COR-L47 (cell line): ENCODE data around the gene LRSAM1.

Experiments
- DNase-seq: peaks from one replicate; lab custom pipeline; 2025; lab: John Stamatoyannopoulos, UW

The LRSAM1 gene

GRCh38 chr9:127497656-127498290 is 46.5 kb downstream of the LRSAM1 start:
- no peak for DNase-seq

- no peak for DNase-seq
Measured at GRCh38 chr9:127498298-127498697, 47.0 kb downstream of the LRSAM1 start.

- DNase-seq: no peak
Measured at GRCh38 chr9:127500399-127500798, 49.1 kb downstream of the LRSAM1 start.

GRCh38 chr9:127500862-127501261 is 49.6 kb downstream of the LRSAM1 start:
- no peak for DNase-seq

- no peak for DNase-seq
Measured at GRCh38 chr9:127501821-127502343, 50.6 kb downstream of the LRSAM1 start.

GRCh38 chr9:127502706-127503378 is 51.5 kb downstream of the LRSAM1 start:
- DNase-seq: no peak

- no peak for DNase-seq
Measured at GRCh38 chr9:127503379-127503921, 52.1 kb downstream of the LRSAM1 start.

- DNase-seq: peak; percentile 78
Measured at GRCh38 chr9:127503947-127504886, 52.9 kb downstream of the LRSAM1 start.

- no peak for DNase-seq
Measured at GRCh38 chr9:127504887-127505251, 53.6 kb downstream of the LRSAM1 start.

GRCh38 chr9:127505396-127506116 is 54.2 kb downstream of the LRSAM1 start:
- DNase-seq: peak; percentile 13

GRCh38 chr9:127506117-127506813 is 55.0 kb downstream of the LRSAM1 start:
- no peak for DNase-seq

GRCh38 chr9:127506814-127507750 is 55.8 kb downstream of the LRSAM1 start:
- no peak for DNase-seq

GRCh38 chr9:127507751-127508648 is 56.7 kb downstream of the LRSAM1 start:
- no peak for DNase-seq

- DNase-seq: no peak
Measured at GRCh38 chr9:127508901-127509260, 57.6 kb downstream of the LRSAM1 start.

- no peak for DNase-seq
Measured at GRCh38 chr9:127509261-127509954, 58.1 kb downstream of the LRSAM1 start.

- DNase-seq: no peak
Measured at GRCh38 chr9:127509955-127510299, 58.6 kb downstream of the LRSAM1 start.

GRCh38 chr9:127514468-127514867 is 63.2 kb downstream of the LRSAM1 start:
- no peak for DNase-seq
